Kidney tubule cell (primary cell): Measurements from ENCODE around the gene UBL5.
A peak's percentile ranks its signal among the peaks of the same experiment; 100 is the strongest.
"Not testable (repeated sequence)": the region's sequence is repeated elsewhere in the genome, so short reads cannot be mapped to it uniquely, and the experiment has no call there.

Experiments used
- DNase-seq: peaks from one replicate; pipeline ENCODE4 v3.0.0-alpha.2; 2018; ENCODE audit warnings: low spot score

The UBL5 gene

DNA sequence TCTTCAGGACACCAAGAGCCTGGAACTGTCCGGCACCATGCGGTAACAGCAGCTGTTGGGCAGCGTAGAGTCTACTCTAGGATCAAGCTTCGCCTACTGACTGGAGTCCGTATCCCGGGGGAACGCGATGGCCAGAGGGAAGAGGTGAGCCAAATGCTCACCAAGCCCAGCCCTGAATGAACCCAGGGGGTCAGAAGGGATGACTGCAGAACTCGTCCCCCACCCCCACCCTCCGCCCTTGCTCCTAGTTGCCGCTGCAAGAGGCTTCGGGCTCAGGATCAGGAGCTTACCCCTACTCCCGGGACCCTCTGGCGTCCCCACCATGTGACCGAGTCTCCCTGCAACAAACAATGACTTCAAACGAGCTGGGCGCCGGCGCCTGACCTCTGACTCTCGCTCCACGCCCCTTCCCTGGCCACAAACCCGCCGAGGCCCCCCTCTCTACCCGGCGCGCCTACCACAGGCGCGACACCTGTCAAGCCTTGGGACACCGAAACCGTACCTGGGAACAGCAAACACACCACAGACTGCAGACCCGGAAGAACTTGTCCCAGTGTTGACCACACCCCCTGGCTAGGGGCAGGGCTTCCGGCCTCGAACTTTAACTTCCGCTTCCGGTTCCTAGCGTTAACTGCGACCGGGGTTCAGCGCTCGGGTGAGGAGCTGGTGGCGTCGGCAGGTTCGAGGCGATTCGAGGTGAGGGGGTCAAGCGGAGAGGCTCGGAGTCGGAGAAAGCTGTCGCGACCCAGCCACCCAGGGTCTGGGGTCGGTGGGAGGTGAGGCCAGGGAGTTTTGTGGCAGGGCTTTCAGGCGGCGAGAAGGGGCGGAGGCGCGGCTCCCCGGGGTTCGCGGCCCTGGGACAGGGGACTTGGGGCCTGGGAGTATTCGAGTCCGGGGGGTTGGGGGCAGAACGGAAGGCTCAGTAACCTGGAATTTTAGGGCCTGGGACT is at the start of gene UBL5:
Gene UBL5, plus strand, starts transcription at position 630 of the 950 bp plus-strand sequence. CDS start 420 bp downstream, outside the sequence.
- peak; percentile 90 for DNase-seq

- peak; percentile 20 for DNase-seq
Observed at GRCh38 chr19:9782338-9782737, 45.4 kb upstream of the UBL5 start.

DNA sequence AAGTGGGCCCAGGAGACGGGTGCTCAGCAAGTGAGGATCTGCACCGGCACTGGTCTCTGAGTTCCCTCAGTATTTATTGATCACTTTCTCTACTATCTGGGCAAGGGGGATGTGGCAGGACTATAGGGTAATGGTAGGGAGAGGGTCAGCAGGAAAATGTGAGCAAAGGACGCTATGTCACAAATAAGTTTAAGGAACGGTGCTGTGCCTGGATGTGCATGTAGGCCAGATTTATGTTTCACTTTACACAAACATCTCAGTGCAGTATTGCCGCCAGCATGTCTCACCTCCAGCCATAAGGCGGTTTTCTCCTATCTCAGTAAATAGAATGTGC is 43.6 kb upstream of the UBL5 start:
- not testable (repeated sequence) for DNase-seq

DNA sequence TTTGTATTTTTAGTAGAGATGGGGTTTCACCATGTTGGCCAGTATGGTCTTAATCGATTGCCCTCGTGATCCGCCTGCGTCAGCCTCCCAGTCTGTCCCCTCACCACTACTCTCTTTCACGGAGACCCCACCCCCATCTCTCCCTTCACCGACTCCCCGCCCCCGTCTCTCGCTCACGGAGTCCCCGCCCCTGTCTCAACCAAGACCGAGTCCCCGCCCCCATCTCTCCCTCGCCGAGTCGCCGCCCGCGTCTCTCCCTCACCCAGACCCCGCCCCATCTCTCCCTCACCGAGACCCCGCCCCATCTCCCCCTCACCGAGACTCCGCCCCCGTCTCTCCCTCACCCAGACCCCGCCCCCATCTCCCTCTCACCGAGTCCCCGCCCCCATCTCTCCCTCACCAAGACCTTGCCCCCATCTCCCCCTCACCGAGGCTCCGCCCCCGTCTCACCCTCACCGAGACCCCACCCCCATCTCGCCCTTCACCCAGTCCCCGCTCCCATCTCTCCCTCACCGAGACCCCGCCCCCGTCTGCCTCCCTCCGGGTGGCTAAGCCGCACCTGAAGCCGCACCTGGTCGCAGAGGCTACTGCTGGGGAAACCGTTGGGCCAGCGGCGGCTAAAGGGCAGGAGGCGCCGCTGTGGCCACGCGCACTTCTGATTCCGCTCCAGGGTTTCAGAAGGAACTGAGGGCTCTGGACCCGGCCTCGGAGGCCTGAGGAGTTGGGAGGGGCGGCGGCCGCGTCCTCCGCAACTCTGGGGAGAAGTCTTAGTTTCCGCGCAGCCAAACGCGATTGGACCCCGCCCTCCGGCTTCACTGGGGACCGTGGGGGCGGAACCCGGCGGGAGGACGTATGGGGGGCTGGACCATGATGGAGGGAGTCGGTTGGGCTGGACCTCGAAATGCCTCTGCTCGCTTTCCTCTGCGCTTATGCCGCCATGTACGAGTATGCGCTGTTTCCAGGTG is 42.1 kb upstream of the UBL5 start:
- DNase-seq, result peak; percentile 91

DNA sequence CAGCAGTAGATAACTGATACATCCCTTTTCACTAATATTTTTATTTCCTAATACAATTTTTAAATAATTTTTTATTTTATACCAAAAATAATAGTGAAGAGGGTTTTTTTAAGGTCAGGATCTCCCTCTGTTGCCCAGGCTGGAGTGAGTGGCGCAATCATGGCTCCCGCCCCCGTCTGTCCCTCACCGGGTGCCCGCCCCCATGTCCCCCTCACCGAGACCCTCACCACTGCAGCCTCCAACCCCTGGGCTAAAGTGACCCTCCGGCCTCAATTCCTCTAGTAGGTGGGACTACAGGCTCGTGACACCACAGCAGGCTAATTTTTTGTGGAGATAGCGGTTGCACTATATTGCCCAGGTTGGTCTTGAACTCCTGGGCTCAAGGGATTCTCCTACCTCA is 41.4 kb upstream of the UBL5 start:
- DNase-seq, result no peak

GRCh38 chr19:9786819-9787218 is 40.9 kb upstream of the UBL5 start:
- no peak for DNase-seq

- not testable (repeated sequence) for DNase-seq
Observed at GRCh38 chr19:9788604-9789003, 39.1 kb upstream of the UBL5 start.

GRCh38 chr19:9789066-9789465 is 38.7 kb upstream of the UBL5 start:
- DNase-seq, result no peak

GRCh38 chr19:9789579-9789978 is 38.1 kb upstream of the UBL5 start:
- not testable (repeated sequence) for DNase-seq

DNA sequence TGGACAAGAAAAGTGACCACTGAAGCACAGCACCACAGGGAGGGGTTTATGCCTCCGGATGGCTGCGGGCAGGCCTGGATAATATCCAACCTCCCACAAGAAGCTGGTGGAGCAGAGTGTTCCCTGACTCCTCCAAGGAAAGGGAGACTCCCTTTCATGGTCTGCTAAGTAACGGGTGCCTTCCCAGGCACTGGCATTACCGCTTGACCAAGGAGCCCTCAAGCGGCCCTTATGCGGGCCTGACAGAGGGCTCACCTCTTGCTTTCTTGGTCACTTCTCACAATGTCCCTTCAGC is 36.7 kb upstream of the UBL5 start:
- peak; percentile 65 for DNase-seq

GRCh38 chr19:9791552-9792205 is 36.0 kb upstream of the UBL5 start:
- peak; percentile 90 for DNase-seq

GRCh38 chr19:9792206-9793070 is 35.3 kb upstream of the UBL5 start:
- DNase-seq, result peak; percentile 83

DNA sequence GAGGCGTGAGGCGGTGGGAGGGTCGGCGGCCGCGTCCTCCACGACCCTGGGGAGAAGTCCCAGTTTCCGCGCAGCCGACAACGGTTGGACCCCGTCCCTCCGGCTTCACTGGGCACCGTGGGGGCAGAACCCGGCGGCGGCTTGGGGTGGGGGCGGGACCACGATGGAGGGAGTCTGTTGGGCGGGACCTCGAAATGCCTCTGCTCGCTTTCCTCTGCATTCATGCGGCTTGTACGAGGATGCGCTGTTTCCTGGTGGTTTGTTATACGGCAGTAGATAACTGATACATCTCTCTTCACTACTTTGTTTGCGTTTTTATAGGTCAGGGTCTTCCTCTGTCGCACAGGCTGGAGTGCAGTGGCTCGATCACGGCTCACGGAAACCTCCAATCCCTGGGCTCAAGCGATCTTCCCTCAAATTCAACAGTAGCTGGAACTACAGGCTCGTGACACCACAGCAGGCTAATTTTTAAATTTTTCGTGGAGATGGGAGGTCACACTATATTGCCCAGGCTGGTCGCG is 34.6 kb upstream of the UBL5 start:
- peak; percentile 37 for DNase-seq

GRCh38 chr19:9796113-9796773 is 31.5 kb upstream of the UBL5 start:
- peak; percentile 91 for DNase-seq

- no peak for DNase-seq
Observed at GRCh38 chr19:9797871-9798270, 29.8 kb upstream of the UBL5 start.

- no peak for DNase-seq
Observed at GRCh38 chr19:9799162-9799561, 28.6 kb upstream of the UBL5 start.

- no peak for DNase-seq
Observed at GRCh38 chr19:9801976-9802375, 25.7 kb upstream of the UBL5 start.

- no peak for DNase-seq
Observed at GRCh38 chr19:9806803-9807202, 20.9 kb upstream of the UBL5 start.

GRCh38 chr19:9808855-9809824 is 18.6 kb upstream of the UBL5 start:
- no peak for DNase-seq
